Left colon (tissue), 2 donors: ENCODE data around the gene LCN12. TPM values are rescaled to one million over a fixed set of nuclear protein-coding genes. Genes with fewer than 3 reads are reported as not detected.

ENCODE experiments used
- ATAC-seq: fragments of 200-7000 bp; cut with Tn5 transposase; one replicate; pipeline ENCODE4 v1.9.1; 2020; ENCODE audit warnings: mild to moderate bottlenecking, moderate library complexity
- DNase-seq, 2 donors: peaks; one replicate each; pipeline ENCODE4 v3.0.0-alpha.2; 2020
- intact Hi-C, 2 donors: fragments of 100-400 bp; cut with DNase I in 1 of 2; cut with micrococcal nuclease in 1 of 2; formaldehyde crosslinking; loops; one replicate each; pipeline versions ENCODE4 v1.11.2 to v1.14.0; 2022; cut with DNase I, micrococcal nuclease
- total RNA-seq, 2 donors: library from RNA; stranded (reverse); fragmentation: NEBNext Ultra II Directional; extraction: Animal tissue kit (Norgen Biotek cat#: 25700); gene quantifications; one replicate each; pipeline ENCODE4 v1.2.1, GENCODE V29; 2021
- donor health status: DM: no; HTN: no; CAD: no.
- donor health status: DM: yes; HTN: yes; CAD: no.

LCN12 gene
- total RNA-seq, 2 donors from 2014 or later, result 8.5 to 10.2 TPM

DNA sequence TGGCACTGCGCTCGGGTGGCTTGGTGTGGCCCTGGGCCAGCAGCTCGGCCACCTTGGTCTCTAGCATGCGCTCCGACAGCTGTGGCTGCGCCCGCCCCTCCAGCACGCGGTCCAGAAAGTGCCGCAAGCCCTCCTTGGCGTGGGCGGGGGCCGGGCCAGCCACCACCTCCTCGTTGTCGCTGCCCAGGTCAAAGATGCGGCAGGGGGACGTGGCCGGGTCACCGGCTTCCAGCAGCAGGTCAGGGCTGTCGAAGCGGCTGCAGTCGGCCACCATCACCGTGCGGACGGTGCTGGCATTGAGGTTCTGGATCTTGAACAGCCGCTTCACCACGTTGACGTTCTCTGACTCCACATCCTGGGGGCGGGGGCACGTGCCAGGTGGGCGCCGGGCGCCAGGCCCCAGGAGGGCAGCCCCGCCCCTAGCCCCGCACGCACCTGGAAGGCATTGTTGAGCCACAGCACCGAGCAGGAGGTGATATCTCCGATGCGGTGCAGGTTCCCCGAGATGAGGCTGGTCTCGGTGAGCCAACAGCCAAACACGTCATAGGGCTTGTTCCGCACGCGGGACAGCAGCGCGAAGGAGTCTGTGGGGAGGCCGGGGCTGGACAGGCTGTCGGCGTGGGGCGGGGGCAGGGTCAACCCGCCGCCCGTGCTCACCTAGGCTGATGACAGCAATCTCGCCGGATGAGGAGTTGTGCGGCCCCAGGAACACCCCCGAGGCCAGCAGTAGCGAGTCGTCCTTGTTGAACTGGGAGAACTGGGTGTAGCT is 9.8 kb upstream of the LCN12 start:
- ATAC-seq (no peak), DNase-seq (peak in 1 of 2 donors; percentile 29)
- intact Hi-C loops, result loop anchor here in 1 of 2 donors (10.0 kb wide), 1 partner anchor 83 kb away; the partner anchor contains the start of gene ABCA2

- no peak for DNase-seq
- intact Hi-C loops, result loop anchor here in 1 of 2 donors (10.0 kb wide), 1 partner anchor 82 kb away; the partner anchor contains the start of gene ABCA2
- ATAC-seq, result no peak
These were observed 9.2 kb upstream of the LCN12 start for GRCh38 chr9:136942881-136943230.

- DNase-seq (peak; percentile 38 to 66), ATAC-seq (peak; percentile 28)
- intact Hi-C loops, result loop anchor here in 1 of 2 donors (10.0 kb wide), 1 partner anchor 81 kb away; the partner anchor contains the start of gene ABCA2
These were observed 8.5 kb upstream of the LCN12 start for GRCh38 chr9:136943291-136944211.

GRCh38 chr9:136944212-136944518 is 7.9 kb upstream of the LCN12 start:
- ATAC-seq (peak; percentile 34), DNase-seq (no peak)
- intact Hi-C loops, result loop anchor here in 1 of 2 donors (10.0 kb wide), 1 partner anchor 81 kb away; the partner anchor contains the start of gene ABCA2

GRCh38 chr9:136944519-136945332 is 7.3 kb upstream of the LCN12 start, which contains the start of the genes C8G and FBXW5:
Gene C8G, plus strand, starts transcription at chr9:136945243. Its CDS starts 78 bp downstream, at chr9:136945321.
Gene FBXW5, minus strand, starts transcription at chr9:136944738. Its CDS starts 655 bp downstream, at chr9:136944083.
- ATAC-seq (peak; percentile 72), DNase-seq (peak; percentile 93 to 94)
- intact Hi-C loops, result loop anchor here in 1 of 2 donors (10.0 kb wide), 1 partner anchor 80 kb away; the partner anchor contains the start of gene ABCA2

DNA sequence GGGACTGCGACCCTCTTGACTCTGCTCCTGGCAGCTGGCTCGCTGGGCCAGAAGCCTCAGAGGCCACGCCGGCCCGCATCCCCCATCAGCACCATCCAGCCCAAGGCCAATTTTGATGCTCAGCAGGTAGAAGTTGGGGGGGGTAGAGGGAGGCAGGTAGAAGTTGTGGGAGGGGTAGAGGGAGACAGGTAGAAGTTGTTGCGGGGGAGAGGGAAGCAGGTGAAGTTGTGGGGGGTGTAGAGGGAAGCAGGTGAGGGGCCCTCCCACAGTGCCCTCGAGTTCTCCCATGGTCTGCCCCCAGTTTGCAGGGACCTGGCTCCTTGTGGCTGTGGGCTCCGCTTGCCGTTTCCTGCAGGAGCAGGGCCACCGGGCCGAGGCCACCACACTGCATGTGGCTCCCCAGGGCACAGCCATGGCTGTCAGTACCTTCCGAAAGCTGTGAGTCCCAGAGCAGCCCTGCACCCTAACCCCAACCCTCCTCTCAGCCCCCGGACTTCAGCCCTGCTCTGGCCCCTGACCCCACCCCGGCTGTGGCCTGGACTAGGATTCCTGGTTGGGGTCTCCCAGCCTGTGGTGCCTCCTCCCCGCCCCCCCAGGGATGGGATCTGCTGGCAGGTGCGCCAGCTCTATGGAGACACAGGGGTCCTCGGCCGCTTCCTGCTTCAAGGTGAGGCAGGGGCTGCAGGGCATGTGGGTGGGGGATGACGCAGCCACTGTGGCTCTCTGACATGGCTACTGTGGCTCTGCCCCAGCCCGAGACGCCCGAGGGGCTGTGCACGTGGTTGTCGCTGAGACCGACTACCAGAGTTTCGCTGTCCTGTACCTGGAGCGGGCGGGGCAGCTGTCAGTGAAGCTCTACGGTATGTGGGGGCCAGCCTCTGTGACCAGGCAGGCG is 6.5 kb upstream of the LCN12 start:
- intact Hi-C loops, result loop anchor here in 1 of 2 donors (10.0 kb wide), 1 partner anchor 79 kb away; the partner anchor contains the start of gene ABCA2
- ATAC-seq (no peak), DNase-seq (peak in 1 of 2 donors; percentile 44)

DNA sequence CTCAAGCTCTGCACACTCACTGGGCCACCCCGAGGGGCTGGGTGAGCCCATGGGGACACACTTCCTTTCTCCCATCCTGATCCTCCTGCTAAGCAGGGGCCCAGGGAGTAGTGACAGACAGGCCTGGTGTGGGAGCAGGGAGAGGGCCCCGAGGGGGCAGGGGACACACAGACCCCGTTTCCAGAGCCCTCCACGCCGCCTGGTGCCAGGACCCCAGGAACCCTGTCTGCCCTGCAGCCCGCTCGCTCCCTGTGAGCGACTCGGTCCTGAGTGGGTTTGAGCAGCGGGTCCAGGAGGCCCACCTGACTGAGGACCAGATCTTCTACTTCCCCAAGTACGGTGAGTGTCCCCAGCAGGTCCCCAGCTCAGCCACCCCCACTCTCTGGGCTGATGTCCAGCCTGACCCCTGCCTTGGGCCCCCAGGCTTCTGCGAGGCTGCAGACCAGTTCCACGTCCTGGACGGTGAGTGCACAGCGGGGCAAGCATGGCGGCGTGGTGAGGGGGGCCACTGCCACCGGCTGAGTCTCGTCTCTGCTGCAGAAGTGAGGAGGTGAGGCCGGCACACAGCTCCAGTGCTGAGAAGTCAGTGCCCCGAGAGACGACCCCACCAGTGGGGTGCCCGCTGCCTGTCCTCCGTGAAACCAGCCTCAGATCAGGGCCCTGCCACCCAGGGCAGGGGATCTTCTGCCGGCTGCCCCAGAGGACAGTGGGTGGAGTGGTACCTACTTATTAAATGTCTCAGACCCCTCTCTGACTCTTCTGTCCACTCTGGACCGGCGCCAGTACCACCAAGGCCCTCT is 5.6 kb upstream of the LCN12 start:
- ATAC-seq (no peak), DNase-seq (peak in 1 of 2 donors; percentile 32)
- intact Hi-C loops, result loop anchor here in 1 of 2 donors (10.0 kb wide), 1 partner anchor 78 kb away; the partner anchor contains the start of gene ABCA2

DNA sequence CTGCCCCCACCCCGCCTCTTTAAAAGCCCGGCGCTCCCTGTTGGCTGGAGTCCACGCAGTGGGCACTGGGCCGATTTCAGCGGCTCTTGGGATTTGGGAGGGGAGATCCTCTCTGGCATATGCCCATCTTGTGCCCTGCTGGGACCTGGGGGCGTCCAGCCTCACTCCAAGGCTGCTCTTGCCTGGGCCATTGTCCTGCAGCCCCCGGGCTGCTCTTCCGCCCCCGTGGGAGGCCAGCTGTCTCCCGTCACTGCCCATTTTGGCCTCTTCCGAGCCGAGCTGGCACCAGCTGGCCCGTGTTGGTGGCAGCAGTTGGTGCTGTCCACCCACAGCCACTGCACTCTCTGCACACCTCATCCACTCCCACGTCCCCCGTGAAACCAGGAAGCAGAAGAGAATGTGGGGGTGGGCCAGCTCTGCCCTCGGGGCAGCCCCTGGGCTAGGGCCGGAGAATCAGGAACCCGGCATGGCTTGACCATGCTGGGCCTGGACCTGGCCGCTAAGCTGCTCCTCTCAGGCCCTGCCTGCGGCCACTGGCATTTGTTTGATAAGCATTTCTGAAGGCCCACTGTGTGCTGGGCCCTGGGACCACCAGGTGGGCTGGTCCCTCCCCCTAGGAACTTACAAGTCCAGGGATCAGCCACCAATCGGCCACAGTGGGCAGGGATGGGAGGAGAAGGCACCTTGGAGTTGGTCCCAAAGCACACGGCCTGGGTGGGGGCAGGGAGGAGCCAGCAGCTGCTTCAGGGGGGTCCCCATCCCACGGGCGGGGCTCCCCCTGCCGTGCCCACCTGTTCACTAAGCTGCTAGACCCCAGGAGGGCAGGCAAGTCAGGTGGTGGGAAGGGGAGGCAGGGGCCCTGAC is 4.8 kb upstream of the LCN12 start:
- intact Hi-C loops, result loop anchor here in 1 of 2 donors (10.0 kb wide), 1 partner anchor 78 kb away; the partner anchor contains the start of gene ABCA2
- ATAC-seq, result no peak
- DNase-seq, result peak in 1 of 2 donors; percentile 29

DNA sequence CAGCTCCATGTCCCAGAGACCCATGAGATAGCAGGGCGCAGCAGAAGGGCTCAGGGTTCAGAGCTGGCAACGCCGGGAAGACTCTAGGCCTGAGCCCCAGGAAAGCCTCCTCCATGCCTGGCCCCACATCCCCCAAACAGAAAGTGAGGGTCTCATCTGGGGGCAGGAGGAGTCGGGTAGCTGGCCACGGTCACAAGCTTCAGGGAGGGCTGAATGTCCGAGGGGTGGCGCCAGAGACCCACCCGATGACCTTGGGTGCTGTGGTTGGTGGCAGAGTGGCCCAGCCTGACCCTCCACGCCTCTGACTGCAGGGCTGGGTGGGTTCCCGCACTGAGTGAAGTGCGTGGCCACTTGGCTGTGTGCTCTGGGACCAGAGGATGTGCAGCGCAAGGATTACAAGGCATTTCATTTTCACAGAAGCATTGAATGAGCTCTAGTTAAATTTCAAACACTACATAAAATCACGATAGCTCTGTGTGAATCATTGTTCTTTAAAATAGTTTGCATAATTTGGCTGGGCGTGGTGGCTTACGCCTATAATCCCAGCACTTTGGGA is 4.0 kb upstream of the LCN12 start:
- DNase-seq (peak; percentile 56 to 74), ATAC-seq (no peak)
- intact Hi-C loops, result loop anchor here in 1 of 2 donors (10.0 kb wide), 1 partner anchor 77 kb away; the partner anchor contains the start of gene ABCA2

- intact Hi-C loops, result loop anchor here in 1 of 2 donors (10.0 kb wide), 1 partner anchor 75 kb away; the partner anchor contains the start of gene ABCA2
- DNase-seq (no peak), ATAC-seq (peak; percentile 37)
These were observed 2.7 kb upstream of the LCN12 start for GRCh38 chr9:136949239-136949816.

DNA sequence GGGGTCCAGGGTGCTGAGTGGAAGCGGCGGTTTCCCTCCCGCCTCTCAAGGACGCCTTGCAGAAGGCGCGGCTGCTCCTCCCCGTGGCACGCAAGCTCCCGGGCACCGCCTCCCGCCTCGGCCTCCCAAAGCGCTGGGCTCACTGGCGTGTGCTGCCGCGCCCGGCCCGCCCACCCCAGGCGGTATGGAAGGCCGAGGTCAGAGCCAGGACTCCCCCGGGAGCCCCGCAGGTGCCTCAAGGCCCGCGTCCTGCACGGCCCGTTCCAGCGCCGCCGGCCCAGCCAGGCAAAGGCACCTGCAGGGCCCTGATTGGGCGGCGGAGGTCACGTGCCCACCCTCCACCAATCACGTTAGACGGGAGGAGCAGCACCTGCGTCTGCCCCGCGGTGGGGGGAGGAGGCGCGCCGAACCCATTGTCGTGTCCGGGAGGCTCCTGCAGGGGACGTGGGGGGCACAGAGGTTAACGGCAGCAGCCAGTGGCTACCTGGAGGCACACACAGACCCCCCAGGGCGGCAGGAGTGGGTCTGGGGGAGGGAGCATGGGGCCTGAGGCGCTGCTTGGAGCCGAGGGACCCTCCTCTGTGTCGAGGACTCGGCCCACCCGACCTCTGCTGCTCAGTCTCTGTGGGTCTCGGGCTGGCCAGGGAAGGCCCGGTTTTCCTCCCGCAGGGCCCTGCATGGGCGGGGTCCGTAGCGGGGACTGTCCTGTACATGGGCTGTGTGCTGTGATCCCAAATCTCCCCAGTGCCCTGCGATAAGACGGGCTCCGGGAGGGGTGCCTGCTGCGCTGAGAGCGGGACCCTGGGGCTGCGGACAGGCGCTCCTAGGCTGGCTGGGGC is 2.0 kb upstream of the LCN12 start:
- peak; percentile 79 for ATAC-seq
- intact Hi-C loops, result loop anchor here in 1 of 2 donors (10.0 kb wide), 1 partner anchor 75 kb away; the partner anchor contains the start of gene ABCA2
- peak; percentile 97 to 98 for DNase-seq

GRCh38 chr9:136950656-136951276 is 1.3 kb upstream of the LCN12 start:
- DNase-seq (no peak), ATAC-seq (peak; percentile 17)
- intact Hi-C loops, result no loop called here

- DNase-seq (no peak), ATAC-seq (no peak)
- intact Hi-C loops, result no loop called here
These were observed 313 bp downstream of the LCN12 start for GRCh38 chr9:136952321-136952850.
